Measurements from ENCODE around the gene AK5.

- TF ChIP-seq CTCF (IDR thresholded peaks at IDR 0.05): no peak
- no peak for TF ChIP-seq ZFX (IDR thresholded peaks at IDR 0.05; ENCODE audit: borderline replicate concordance)
Measured at GRCh38 chr1:77282187-77282865, 507 bp downstream of the AK5 start.

All from 22Rv1 (cell line).